GM19328 (cell line): ENCODE measurements around the gene FAM221A.
"Not testable (repeated sequence)": the region's sequence is repeated elsewhere in the genome, so short reads cannot be mapped to it uniquely, and the experiment has no call there.

Experiments
- ATAC-seq: cut with Tn5 transposase; IDR thresholded peaks from one replicate; pipeline ENCODE4 v1.9.1; 2021; ENCODE audit warnings: mild to moderate bottlenecking, moderate library complexity; ENCODE audit not compliant: unreplicated experiment

Gene FAM221A

GRCh38 chr7:23698822-23699221, 18.8 kb downstream of the FAM221A start:
- no peak for ATAC-seq

- ATAC-seq = no peak
Measured at GRCh38 chr7:23700046-23700445, 20.0 kb downstream of the FAM221A start.

- ATAC-seq = no peak
Measured at GRCh38 chr7:23709081-23709750, 29.2 kb downstream of the FAM221A start.

GRCh38 chr7:23710000-23710399, 30.0 kb downstream of the FAM221A start, which contains the start of gene STK31:
Gene STK31, plus strand, starts transcription at chr7:23710219. Its CDS starts 67 bp downstream, at chr7:23710286.
- ATAC-seq = no peak

GRCh38 chr7:23712368-23713284, 32.6 kb downstream of the FAM221A start:
- ATAC-seq = no peak

- ATAC-seq = no peak
Measured at GRCh38 chr7:23713285-23714149, 33.5 kb downstream of the FAM221A start.

- ATAC-seq = no peak
Measured at GRCh38 chr7:23714150-23714464, 34.1 kb downstream of the FAM221A start.

- ATAC-seq = no peak
Measured at GRCh38 chr7:23714579-23714978, 34.6 kb downstream of the FAM221A start.

- ATAC-seq = no peak
Measured at GRCh38 chr7:23715099-23715498, 35.1 kb downstream of the FAM221A start.

GRCh38 chr7:23717788-23718187, 37.8 kb downstream of the FAM221A start:
- ATAC-seq = no peak

GRCh38 chr7:23721456-23721855, 41.5 kb downstream of the FAM221A start:
- no peak for ATAC-seq

- not testable (repeated sequence) for ATAC-seq
Measured at GRCh38 chr7:23722587-23723216, 42.7 kb downstream of the FAM221A start.

- ATAC-seq = not testable (repeated sequence)
Measured at GRCh38 chr7:23724113-23724512, 44.1 kb downstream of the FAM221A start.

GRCh38 chr7:23742051-23742450, 62.1 kb downstream of the FAM221A start:
- no peak for ATAC-seq

GRCh38 chr7:23743226-23743625, 63.2 kb downstream of the FAM221A start:
- no peak for ATAC-seq

- ATAC-seq = no peak
Measured at GRCh38 chr7:23746629-23747028, 66.6 kb downstream of the FAM221A start.

- ATAC-seq = no peak
Measured at GRCh38 chr7:23751852-23752251, 71.9 kb downstream of the FAM221A start.
